Ureter (tissue), 1 donor: Measurements from ENCODE around the gene MAGOH. TPM values are rescaled to one million over a fixed set of nuclear protein-coding genes. Genes with fewer than 3 reads are reported as not detected.

ENCODE experiments used
- DNase-seq: peaks from one replicate; pipeline ENCODE4 v3.0.0-alpha.2; 2020; ENCODE audit warnings: low spot score
- total RNA-seq: library from RNA; stranded (reverse); gene quantifications from one replicate; pipeline ENCODE4 v1.2.4, GENCODE V29; 2023
- donor health status: DM: yes; HTN: yes; CAD: no.

MAGOH gene
- total RNA-seq, 1 donor from 2014 or later: 36.0 TPM

GRCh38 chr1:53270873-53271272 is 32.6 kb upstream of the MAGOH start:
- DNase-seq: no peak

- DNase-seq: no peak
These were observed 31.8 kb upstream of the MAGOH start for GRCh38 chr1:53270107-53270506.

DNA sequence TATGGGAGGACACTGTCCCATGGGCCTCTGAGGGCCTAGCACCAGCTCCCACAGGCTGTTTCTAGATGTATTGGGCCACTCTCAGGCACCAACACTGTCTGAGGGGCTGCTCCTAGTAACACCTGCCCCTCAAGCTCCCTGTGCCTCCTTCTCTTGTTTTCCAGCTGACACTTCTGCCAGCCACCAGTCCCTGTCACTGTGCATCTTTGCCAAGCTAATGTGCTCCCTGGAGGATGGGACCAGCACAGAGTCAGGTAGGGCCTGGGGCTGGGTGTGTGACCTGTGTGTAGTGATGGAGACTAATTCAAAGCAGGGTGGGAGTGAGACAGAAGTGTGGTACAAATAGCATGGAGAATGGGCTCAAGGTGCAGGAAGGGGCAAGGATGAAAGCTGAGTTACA is 29.4 kb upstream of the MAGOH start:
- DNase-seq: no peak

GRCh38 chr1:53266038-53266437 is 27.7 kb upstream of the MAGOH start:
- no peak for DNase-seq

DNA sequence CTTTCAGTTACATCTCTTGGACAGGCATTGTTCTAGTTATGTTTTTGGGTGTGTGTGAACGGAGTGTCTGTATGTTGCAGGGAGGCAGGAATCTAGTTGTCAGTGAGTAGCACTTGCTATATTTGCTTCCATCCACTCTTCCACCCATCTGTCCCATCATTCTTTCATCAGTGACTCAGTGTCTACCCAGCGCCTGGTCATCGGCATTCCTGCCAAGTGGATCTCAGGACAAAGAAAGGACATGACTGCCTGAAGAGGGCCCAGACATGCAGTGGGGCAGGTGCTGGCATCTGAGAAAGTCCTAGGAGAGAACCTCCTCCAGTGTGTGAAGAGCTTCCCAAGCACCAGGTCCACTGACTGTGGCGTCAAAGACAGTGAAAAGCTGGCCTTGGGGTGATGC is 27.3 kb upstream of the MAGOH start:
- DNase-seq: no peak

DNA sequence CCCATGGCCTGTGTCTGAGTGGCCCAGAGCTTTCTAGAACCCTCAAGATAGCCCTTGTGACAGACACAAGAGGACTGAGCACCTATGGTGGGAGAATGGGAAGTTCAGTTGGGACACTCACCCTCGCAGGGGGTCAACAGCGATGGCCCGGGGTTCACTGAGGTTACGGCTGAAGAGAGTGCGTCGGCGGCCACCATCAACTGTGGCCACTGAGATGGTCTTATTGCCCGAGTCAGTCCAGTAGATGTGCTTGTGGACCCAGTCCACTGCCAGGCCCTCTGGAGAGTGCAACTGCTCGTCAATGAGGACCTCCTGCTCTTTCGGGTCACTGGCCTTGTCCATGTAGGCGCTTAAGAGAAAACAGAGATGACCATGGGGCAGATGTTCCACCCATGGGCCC is 25.7 kb upstream of the MAGOH start:
- no peak for DNase-seq

DNA sequence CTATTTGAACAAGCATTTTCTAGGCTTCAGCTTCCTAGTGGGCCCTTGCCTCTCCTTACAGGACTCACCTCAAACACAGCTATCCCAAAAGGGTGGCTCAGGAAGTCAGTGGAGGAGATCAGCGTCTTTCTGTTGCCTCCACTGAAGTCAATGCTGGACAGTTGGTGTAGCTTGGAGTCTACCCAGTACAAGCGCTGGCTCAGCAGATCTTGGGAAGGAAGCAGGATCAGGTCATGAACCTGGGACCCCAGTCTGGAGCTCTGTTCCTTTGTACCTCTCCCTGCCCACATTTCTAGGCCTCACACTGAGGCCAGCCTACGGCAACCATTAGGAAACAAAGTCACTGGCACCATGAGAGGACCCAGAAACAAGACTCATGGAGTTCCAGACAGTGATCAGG is 23.7 kb upstream of the MAGOH start:
- no peak for DNase-seq

- DNase-seq: no peak
These were observed 22.4 kb upstream of the MAGOH start for GRCh38 chr1:53260631-53261247.

- no peak for DNase-seq
These were observed 21.6 kb upstream of the MAGOH start for GRCh38 chr1:53259932-53260331.

DNA sequence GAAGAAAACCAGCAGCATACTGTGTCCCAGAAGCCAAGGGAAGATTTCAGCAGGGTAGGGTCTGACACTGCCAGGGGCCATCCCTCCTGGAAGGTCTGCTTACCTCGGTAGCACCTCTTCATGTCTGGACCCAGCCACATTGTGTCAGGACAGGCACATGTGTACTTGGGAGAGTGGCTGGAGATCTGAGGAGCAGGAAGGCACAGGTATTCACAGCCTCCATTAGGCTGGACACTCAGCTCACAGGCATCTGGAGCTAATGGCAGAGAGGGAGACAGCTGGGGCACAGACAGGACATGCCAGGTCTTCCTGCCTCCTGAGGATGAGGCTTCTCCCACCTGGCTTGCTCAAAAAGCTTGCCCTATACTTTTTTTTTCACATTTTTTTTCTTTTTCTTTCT is 19.9 kb upstream of the MAGOH start:
- DNase-seq: no peak

DNA sequence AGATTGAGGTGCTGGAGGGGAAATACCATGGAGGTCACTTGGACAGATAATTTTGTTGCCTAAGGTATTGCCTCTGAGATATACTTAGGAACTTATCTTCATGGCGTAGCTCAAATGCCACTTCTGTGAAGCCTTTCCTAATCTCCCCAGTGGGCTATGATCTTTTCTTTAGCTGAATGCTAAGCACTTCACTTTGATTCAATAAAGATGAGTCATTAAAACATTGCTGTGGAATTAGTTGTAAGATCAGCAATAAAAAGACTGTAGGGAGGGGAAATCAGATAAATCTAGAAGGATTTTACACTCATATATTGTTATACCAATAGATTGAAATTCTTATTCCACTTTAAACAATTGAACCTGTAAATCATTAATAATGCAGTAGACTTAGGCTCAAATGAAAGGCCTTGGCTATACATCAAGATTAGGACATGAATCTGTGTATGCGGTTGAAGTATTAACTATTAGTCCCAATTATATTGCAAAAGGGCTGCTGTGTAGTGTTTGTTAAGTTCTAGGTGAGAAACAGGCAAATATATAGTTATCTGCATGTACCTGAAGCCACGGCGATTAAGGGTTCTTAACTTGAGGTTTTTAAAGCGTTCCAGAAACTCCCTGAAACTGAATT is 19.2 kb upstream of the MAGOH start:
- DNase-seq: no peak

DNA sequence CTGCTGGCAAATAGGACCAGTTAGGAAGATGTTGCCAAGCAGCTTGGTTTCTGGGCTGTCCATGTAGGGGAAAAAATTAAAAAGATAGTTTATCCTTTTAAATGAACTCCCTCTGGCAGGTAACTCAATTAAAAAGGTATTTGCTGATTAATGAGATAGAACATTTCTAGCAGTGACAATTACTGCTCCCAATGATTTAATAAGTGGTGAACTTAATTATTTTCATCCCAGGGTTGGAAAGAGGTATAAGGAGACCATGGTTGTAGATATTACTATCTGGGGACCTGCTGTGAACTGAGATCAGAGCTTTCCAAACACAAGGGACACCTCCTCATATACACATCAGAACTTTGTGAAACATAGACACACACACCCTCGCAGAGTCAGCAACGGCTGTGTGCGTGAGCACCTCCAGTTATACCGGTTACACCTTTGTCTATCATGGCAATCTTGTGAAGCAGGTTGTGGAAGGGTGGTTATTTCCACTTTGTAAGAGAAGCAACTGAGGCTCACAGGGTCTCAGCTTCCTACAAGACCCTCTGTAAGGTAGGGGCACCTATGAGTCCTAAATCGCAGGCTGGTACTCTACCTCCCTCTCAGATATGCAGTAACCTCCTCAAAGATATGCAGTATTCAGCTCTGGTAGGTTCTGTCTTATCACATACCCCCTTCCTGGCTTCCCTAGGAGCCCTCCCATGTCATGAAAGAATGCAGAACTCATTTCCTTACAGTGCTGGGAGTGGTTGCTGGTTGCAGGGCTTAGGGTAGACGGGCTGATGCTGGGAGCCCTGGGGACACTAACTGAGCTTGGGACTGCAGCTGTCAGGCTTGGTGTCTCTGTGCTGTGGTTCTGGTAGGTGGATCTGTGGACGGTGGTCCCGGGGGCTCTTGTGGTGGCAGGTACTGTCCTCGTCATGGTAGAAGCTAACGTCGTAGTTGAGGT is 18.5 kb upstream of the MAGOH start:
- DNase-seq: no peak

GRCh38 chr1:53255031-53255430 is 16.7 kb upstream of the MAGOH start:
- no peak for DNase-seq

DNA sequence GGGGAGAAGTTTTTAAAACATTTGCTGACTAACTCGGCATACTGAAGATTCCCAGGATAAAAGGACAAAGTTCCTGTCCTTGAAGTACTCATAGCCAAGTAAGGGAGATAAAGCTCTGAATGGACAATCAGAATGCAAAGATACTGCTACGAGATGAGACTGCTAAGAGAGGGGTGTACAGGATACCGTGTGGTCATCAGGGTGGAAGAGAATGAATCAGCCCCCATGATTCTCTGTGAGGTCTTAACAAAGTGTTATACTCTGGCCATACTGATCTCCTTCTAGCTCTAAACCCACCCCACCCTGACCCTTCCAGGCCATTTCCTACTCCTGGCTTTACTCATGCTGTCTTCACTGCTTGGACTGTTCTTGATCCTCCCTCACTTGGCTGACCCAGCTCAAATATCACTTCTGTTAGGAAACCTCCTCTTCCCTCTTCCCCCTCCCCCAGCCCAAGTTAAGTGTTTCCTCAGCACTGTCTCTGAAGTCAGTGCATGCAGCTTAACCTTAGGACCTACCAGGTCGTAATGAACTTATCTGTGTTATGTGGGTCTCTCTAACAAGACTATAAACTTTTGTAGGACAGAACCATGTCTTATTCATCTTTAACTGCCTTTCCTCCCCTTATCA is 15.8 kb upstream of the MAGOH start:
- no peak for DNase-seq

- DNase-seq: no peak
These were observed 12.0 kb upstream of the MAGOH start for GRCh38 chr1:53250325-53250724.

DNA sequence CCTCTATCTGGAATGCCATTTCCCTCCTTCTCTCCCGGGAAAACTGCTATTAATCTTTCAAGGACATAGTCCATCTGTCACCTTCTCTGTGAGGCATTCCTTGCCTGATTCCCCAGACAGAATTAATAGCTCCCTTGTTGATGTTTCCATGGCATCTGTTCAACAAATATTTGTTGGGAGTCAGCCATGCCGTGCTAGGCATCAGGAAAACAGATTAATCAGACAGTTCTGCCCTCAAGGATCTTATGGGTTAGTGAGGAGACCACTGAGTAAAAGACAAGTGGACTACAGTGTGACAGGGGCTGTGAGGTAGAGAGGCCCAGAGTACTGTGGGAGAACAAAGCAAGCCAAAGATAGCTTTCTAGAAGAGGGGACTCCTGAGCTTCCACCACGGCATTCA is 11.4 kb upstream of the MAGOH start:
- no peak for DNase-seq

DNA sequence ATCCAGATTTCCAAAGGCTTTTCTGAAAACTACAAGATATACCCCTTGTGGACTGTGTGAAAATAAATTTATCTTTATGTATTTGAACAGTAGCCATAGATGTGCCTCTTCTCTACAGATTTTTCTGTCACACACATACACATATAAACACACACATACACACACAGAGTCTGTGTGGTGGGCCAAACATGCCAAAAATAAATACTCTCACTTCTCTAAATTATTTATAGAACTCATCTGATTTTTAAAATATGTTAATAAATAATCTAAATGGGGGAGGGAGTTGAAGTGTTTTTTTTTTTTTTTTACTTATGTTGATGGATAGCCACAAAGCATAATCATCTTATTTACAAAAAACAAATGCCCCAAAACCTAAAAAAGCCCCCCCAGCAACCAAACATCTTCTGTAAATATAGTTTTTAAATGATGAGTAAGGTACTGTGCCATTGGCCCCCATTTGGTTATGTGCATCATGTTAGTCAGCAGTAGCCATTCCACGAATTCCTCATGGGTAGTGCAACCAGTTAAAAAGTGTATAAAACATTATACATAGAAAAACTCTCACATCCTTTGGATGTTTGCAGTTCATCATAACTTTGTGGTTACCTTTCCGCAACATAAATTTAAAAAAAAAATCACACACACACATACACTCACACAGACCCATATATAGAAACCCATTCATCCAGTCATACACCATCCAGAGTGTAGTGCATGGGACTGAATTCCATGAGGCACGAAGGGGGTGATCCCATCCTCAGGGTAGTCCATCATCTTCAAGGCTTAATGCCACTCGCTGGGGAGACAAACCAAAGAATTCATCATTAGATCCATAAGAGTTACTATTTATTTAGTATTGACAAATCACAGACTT is 8.2 kb upstream of the MAGOH start:
- no peak for DNase-seq

GRCh38 chr1:53244141-53244540 is 5.8 kb upstream of the MAGOH start:
- no peak for DNase-seq

DNA sequence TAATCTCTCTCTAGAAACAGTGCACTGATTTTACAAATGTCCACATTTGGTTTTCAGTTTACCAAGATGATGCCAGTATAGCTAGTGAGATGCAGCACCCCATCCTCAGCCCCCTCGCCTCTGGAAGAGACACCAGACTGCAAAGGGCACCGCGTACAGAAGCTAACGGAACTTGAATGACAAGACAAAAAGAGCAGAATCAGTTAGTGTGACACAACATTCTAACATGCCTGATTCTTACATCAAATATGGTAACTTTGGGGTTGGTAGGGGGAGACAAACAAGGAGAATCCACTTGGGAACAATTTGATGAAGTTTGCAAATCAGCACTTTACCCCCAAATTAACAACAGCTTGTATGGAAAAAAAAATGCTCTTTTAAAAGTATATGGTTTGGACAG is 4.1 kb upstream of the MAGOH start:
- DNase-seq: no peak

DNA sequence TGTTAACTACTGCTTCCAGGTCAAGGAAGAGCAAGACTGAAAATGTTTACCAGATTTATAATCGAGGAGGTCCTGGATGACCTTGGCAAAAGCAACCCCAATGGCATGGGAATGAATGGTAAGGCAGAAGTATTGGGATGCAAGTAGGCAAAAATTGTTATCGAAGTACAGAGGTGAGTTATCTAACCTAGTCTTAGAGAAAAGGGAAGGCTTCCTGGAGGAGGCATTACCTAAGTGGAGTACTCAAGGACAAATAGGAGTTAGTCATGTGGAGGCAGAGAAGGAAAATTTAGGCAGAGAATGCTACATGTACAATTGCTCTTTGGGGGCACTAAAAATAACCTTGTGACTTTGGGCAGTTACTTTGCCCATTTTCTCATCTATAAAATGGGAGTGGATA is 3.5 kb upstream of the MAGOH start:
- no peak for DNase-seq

DNA sequence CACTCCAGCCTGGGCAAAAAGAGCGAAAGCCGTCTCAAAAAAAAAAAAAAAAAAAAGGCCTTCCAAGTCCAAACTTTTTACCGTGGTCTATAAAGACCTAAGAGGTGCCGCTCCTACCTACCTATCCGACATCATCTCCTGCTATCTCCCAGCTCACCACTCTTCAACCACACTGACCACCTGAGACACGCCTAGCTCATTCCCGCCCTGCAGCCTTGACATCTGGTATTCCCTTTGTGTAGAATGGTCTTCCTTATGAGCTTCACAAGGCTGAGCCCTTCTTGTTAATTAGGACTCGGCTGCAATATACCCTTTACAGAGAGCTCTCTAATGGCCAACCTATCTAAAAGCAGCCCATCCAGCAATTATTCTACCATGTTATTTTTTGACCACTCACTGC is 680 bp downstream of the MAGOH start:
- DNase-seq: no peak

- DNase-seq: no peak
These were observed 17.4 kb downstream of the MAGOH start for GRCh38 chr1:53220962-53221286.
